Measurements from ENCODE around the gene TUBA3E. TPM values are rescaled to one million over a fixed set of nuclear protein-coding genes. Genes with fewer than 3 reads are reported as not detected.
"Not testable (repeated sequence)": the region's sequence is repeated elsewhere in the genome, so short reads cannot be mapped to it uniquely, and the experiment has no call there.

Gene TUBA3E
- polyA plus RNA-seq, 2 of the 4 experiments (the other 2 are of a cell fraction) = not detected

DNA sequence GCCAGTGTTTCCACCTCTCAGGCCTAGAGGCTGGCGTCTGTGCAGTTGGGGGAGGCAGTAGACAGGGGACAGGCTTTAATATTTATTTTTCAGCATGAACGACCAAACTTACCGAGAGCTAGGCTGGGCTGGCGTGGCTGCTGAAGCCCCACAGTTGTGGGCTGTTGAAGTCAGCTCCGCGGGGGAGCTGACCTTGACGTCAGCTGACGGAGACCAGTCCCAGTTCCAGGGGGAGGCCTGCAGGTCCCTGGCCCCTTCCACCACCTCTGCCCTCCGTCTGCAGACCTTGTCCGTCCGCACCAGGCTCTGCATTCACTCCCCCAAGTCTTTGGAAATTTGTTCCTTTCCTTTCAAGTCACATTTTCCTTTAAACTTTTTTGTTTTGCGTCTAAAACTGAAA is 33.4 kb upstream of the TUBA3E start:
- ATAC-seq (no peak), DNase-seq (ENCODE audit: low read depth in 1 of 2, low spot score in 1 of 2) (no peak), FAIRE-seq (no peak)
- TF ChIP-seq EHF (CRISPR knock-in tag; IDR thresholded peaks at IDR 0.05) = no peak
- no peak for TF ChIP-seq CEBPB (IDR thresholded peaks at IDR 0.05)
- no peak for TF ChIP-seq POLR2A (IDR thresholded peaks at IDR 0.05; ENCODE audit: low read length)
- TF ChIP-seq, protein P1, sequence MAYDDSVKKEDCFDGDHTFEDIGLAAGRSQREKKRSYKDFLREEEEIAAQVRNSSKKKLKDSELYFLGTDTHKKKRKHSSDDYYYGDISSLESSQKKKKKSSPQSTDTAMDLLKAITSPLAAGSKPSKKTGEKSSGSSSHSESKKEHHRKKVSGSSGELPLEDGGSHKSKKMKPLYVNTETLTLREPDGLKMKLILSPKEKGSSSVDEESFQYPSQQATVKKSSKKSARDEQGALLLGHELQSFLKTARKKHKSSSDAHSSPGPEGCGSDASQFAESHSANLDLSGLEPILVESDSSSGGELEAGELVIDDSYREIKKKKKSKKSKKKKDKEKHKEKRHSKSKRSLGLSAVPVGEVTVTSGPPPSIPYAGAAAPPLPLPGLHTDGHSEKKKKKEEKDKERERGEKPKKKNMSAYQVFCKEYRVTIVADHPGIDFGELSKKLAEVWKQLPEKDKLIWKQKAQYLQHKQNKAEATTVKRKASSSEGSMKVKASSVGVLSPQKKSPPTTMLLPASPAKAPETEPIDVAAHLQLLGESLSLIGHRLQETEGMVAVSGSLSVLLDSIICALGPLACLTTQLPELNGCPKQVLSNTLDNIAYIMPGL (CRISPR knock-in tag; IDR thresholded peaks at IDR 0.05; ENCODE audit: borderline replicate concordance) = no peak
- no peak for TF ChIP-seq HOXB13 (CRISPR knock-in tag; IDR thresholded peaks at IDR 0.05; ENCODE audit: low read depth)
- TF ChIP-seq BHLHE40 (IDR thresholded peaks at IDR 0.05; ENCODE audit: low read depth, low read length) = no peak
- no peak for TF ChIP-seq EP300 (IDR thresholded peaks at IDR 0.05)
- TF ChIP-seq JUN (IDR thresholded peaks at IDR 0.05) = no peak
- no peak for TF ChIP-seq CBX8 (IDR thresholded peaks at IDR 0.05)
- no peak for TF ChIP-seq HDAC2 (IDR thresholded peaks at IDR 0.05)
- TF ChIP-seq, protein P2, sequence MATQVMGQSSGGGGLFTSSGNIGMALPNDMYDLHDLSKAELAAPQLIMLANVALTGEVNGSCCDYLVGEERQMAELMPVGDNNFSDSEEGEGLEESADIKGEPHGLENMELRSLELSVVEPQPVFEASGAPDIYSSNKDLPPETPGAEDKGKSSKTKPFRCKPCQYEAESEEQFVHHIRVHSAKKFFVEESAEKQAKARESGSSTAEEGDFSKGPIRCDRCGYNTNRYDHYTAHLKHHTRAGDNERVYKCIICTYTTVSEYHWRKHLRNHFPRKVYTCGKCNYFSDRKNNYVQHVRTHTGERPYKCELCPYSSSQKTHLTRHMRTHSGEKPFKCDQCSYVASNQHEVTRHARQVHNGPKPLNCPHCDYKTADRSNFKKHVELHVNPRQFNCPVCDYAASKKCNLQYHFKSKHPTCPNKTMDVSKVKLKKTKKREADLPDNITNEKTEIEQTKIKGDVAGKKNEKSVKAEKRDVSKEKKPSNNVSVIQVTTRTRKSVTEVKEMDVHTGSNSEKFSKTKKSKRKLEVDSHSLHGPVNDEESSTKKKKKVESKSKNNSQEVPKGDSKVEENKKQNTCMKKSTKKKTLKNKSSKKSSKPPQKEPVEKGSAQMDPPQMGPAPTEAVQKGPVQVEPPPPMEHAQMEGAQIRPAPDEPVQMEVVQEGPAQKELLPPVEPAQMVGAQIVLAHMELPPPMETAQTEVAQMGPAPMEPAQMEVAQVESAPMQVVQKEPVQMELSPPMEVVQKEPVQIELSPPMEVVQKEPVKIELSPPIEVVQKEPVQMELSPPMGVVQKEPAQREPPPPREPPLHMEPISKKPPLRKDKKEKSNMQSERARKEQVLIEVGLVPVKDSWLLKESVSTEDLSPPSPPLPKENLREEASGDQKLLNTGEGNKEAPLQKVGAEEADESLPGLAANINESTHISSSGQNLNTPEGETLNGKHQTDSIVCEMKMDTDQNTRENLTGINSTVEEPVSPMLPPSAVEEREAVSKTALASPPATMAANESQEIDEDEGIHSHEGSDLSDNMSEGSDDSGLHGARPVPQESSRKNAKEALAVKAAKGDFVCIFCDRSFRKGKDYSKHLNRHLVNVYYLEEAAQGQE (IDR thresholded peaks at IDR 0.05) = no peak
- TF ChIP-seq, protein P3, sequence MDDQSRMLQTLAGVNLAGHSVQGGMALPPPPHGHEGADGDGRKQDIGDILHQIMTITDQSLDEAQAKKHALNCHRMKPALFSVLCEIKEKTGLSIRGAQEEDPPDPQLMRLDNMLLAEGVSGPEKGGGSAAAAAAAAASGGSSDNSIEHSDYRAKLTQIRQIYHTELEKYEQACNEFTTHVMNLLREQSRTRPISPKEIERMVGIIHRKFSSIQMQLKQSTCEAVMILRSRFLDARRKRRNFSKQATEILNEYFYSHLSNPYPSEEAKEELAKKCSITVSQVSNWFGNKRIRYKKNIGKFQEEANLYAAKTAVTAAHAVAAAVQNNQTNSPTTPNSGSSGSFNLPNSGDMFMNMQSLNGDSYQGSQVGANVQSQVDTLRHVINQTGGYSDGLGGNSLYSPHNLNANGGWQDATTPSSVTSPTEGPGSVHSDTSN (IDR thresholded peaks at IDR 0.05) = no peak
- TF ChIP-seq HOXA7 (CRISPR knock-in tag; IDR thresholded peaks at IDR 0.05) = no peak
- no peak for TF ChIP-seq SMC3 (IDR thresholded peaks at IDR 0.05)
- no peak for TF ChIP-seq TP53 (CRISPR knock-in tag; IDR thresholded peaks at IDR 0.05)
- no peak for TF ChIP-seq ZNF302 (CRISPR knock-in tag; IDR thresholded peaks at IDR 0.05)
- TF ChIP-seq RARB (CRISPR knock-in tag; IDR thresholded peaks at IDR 0.05) = no peak
- Histone ChIP-seq H3K4me1 (no peaks in the 10 kb centered on the region), H3K4me2 (no peak overlapping the region), H3K4me3 (no peak overlapping the region), H3K27ac (no peak overlapping the region), H3K9me3 (no peaks in the 10 kb centered on the region)
- CTCF ChIA-PET = no interaction called here
- POLR2A ChIA-PET = no interaction called here
- WGBS (ENCODE audit: missing lambda C conversion rate) = 66% methylated on average over 12 of the region's 12 CpGs

DNA sequence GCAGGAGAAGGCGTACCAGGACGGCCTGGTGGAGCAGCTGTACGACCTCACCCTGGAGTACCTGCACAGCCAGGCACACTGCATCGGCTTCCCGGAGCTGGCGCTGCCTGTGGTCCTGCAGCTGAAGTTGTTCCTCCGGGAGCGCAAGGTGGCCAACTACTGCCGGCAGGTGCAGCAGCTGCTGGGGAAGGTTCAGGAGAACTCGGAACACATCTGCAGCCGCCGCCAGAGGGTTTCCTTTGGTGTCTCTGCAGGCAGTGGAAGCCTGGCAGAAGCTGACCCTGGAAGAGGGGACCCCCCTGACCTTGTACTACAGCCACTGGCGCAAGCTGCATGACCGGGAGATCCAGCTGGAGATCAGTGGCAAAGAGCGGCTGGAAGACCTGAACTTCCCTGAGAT is 32.7 kb upstream of the TUBA3E start:
- CTCF ChIA-PET; H3K9me3 ChIP-seq; H3K27ac ChIP-seq; ATAC-seq; FAIRE-seq; H3K4me2 ChIP-seq; H3K4me3 ChIP-seq; DNase-seq (ENCODE audit: low read depth in 1 of 2, low spot score in 1 of 2); H3K4me1 ChIP-seq; POLR2A ChIA-PET: not testable (repeated sequence)
- 76% methylated on average over 11 of the region's 15 CpGs for WGBS (ENCODE audit: missing lambda C conversion rate)

DNA sequence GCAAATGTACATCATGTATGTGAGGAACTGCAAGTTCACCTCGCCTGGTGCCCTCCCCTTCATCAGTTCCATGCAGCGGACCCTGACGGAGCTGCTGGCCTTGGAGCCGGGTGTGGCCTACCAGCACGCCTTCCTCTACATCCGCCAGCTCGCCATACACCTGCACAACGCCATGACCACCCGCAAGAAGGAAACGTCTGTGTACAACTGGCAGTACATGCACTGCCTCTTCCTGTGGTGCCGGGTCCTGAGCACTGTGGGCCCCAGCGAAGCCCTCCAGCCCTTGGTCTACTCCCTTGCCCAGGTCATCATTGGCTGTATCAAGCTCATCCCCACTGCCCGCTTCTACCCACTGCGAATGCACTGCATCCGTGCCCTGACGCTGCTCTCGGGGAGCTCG is 32.1 kb upstream of the TUBA3E start:
- 74% methylated on average over 13 of the region's 18 CpGs for WGBS (ENCODE audit: missing lambda C conversion rate)
- DNase-seq (ENCODE audit: low read depth in 1 of 2, low spot score in 1 of 2); FAIRE-seq; H3K4me1 ChIP-seq; CTCF ChIA-PET; H3K4me3 ChIP-seq; H3K9me3 ChIP-seq; POLR2A ChIA-PET; ATAC-seq; H3K4me2 ChIP-seq; H3K27ac ChIP-seq: not testable (repeated sequence)

DNA sequence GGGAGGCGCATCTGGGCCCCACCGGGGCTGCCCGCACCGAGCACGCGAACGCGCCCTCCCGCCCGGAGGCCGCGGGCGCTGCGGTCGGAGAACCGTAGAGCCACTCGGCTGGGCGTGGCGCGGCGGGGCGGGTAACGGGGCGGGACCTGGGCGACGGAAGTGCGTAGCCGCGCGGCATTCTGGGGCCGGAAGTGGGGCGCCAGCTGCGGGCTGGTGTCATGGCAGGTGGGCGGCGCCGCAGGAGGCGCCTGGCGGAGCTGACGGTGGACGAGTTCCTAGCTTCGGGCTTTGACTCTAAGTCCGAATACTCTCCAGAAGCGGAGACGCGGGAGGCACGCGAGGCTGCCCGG is 30.9 kb upstream of the TUBA3E start:
- CTCF ChIA-PET; H3K4me1 ChIP-seq; H3K27ac ChIP-seq; H3K9me3 ChIP-seq; H3K4me2 ChIP-seq; POLR2A ChIA-PET; DNase-seq (ENCODE audit: low read depth in 1 of 2, low spot score in 1 of 2); FAIRE-seq; H3K4me3 ChIP-seq; ATAC-seq: not testable (repeated sequence)
- 91% methylated on average over 26 of the region's 48 CpGs for WGBS (ENCODE audit: missing lambda C conversion rate)

DNA sequence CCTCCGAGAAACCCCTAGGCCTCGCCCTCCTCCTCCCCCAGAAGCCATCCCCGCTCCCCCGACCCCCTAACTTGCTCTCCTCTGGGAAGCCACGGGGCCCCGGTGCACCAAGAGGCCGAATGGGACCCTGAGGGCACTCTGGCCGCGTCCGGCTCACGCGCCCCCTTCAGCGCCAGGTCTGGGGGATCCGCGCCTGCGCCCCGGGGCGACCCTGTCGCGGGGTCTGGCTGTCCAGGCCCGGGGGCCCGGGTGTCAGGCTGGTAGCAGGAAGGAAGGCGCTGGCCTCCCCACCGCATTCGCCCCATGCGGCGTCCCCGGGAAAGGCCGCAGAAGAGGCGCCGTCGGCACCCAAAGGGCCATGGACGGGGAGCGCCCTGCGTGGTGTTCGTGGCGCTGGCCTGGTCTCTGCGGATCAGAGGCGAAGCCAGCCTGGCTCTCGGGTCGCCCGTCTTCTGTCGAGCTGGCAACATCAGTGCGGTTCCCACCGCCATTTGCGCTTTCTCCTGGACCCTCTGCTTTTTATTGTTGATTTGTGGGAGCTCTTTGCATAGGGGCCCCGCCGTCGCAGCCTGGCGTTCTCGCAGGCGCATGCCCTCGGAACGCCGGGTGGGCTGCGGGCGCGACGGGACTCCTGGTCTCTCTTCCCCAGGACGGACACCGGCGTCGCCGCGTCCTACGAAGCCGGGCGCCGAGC is 30.4 kb upstream of the TUBA3E start:
- H3K4me3 ChIP-seq; H3K9me3 ChIP-seq; DNase-seq (ENCODE audit: low read depth in 1 of 2, low spot score in 1 of 2); H3K4me1 ChIP-seq; FAIRE-seq; POLR2A ChIA-PET; H3K4me2 ChIP-seq; CTCF ChIA-PET; ATAC-seq; H3K27ac ChIP-seq: not testable (repeated sequence)
- WGBS (ENCODE audit: missing lambda C conversion rate) = 92% methylated on average over 45 of the region's 69 CpGs

DNA sequence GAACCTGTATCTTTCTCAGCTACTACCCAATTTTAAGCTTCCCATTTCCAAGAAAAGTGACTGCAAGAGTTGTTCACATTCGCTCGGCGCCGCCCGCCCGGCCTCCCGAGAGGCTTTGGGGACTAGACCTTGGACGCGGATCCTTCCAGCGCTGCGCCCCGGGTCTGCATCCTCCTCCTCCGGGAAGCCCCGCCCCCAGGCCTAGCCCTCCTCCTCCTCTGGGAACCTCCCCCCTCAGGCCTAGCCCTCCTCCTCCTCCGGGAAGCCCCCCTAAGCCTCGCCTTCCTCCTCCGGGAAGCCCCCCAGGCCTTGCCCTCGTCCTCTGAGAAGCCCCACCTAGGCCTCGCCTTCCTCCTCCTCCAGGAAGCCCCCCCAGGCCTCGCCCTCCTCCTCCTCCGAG is 29.8 kb upstream of the TUBA3E start:
- H3K9me3 ChIP-seq; H3K4me1 ChIP-seq; DNase-seq (ENCODE audit: low read depth in 1 of 2, low spot score in 1 of 2); ATAC-seq; H3K4me3 ChIP-seq; H3K27ac ChIP-seq; CTCF ChIA-PET; FAIRE-seq; POLR2A ChIA-PET; H3K4me2 ChIP-seq: not testable (repeated sequence)
- WGBS (ENCODE audit: missing lambda C conversion rate) = 95% methylated on average over 12 of the region's 21 CpGs

Measured in A549 (cell line).